Erythroblast (primary cell): ENCODE results near the gene CCDC112.

Experiments
- GATA1 ChIP-seq: IDR thresholded peaks from 2 replicates; pipeline ENCODE4 v1.6.1; 2011; ENCODE audit warnings: low read depth, mild to moderate bottlenecking, control low read depth, low read length, moderate library complexity
- POLR2A ChIP-seq: IDR thresholded peaks from 2 replicates; pipeline ENCODE4 v1.6.1; 2011; ENCODE audit warnings: mild to moderate bottlenecking, low read length

- TF ChIP-seq POLR2A (no peak), GATA1 (no peak)
These were observed 34.4 kb upstream of the CCDC112 start for GRCh38 chr5:115330830-115331229.
